ENCODE results near the gene CLEC5A.
"Not testable (repeated sequence)": the region's sequence is repeated elsewhere in the genome, so short reads cannot be mapped to it uniquely, and the experiment has no call there.

CLEC5A gene

GRCh38 chr7:141949021-141949420 is 2.2 kb upstream of the CLEC5A start:
- DNase-seq (ENCODE audit: low read depth): no peak

- no peak for DNase-seq (ENCODE audit: low read depth)
Observed at GRCh38 chr7:141945356-141945755, 1.4 kb downstream of the CLEC5A start.

GRCh38 chr7:141944811-141945210 is 2.0 kb downstream of the CLEC5A start:
- DNase-seq (ENCODE audit: low read depth): no peak

- no peak for DNase-seq (ENCODE audit: low read depth)
Observed at GRCh38 chr7:141943846-141944245, 2.9 kb downstream of the CLEC5A start.

GRCh38 chr7:141941075-141941474 is 5.7 kb downstream of the CLEC5A start:
- DNase-seq (ENCODE audit: low read depth): no peak

GRCh38 chr7:141930211-141930610 is 16.6 kb downstream of the CLEC5A start:
- no peak for DNase-seq (ENCODE audit: low read depth)

GRCh38 chr7:141928845-141929195 is 18.0 kb downstream of the CLEC5A start:
- DNase-seq (ENCODE audit: low read depth): no peak

GRCh38 chr7:141928146-141928844 is 18.5 kb downstream of the CLEC5A start:
- no peak for DNase-seq (ENCODE audit: low read depth)

- no peak for DNase-seq (ENCODE audit: low read depth)
Observed at GRCh38 chr7:141920281-141920680, 26.5 kb downstream of the CLEC5A start.

GRCh38 chr7:141916099-141916498 is 30.7 kb downstream of the CLEC5A start, which contains the start of gene OR9A4:
TSS of gene OR9A4 (plus strand) at chr7:141916399. CDS start at chr7:141918876, 2,477 bp downstream.
- DNase-seq (ENCODE audit: low read depth): no peak

- DNase-seq (ENCODE audit: low read depth): no peak
Observed at GRCh38 chr7:141915565-141915964, 31.2 kb downstream of the CLEC5A start.

GRCh38 chr7:141911391-141911790 is 35.4 kb downstream of the CLEC5A start:
- DNase-seq (ENCODE audit: low read depth): no peak

- DNase-seq (ENCODE audit: low read depth): no peak
Observed at GRCh38 chr7:141906285-141906684, 40.5 kb downstream of the CLEC5A start.

GRCh38 chr7:141899366-141899765 is 47.4 kb downstream of the CLEC5A start:
- not testable (repeated sequence) for DNase-seq (ENCODE audit: low read depth)

GRCh38 chr7:141891336-141891735 is 55.4 kb downstream of the CLEC5A start:
- DNase-seq (ENCODE audit: low read depth): no peak

GRCh38 chr7:141889321-141889720 is 57.5 kb downstream of the CLEC5A start:
- DNase-seq (ENCODE audit: low read depth): no peak

- DNase-seq (ENCODE audit: low read depth): no peak
Observed at GRCh38 chr7:141884539-141885225, 62.1 kb downstream of the CLEC5A start.

GRCh38 chr7:141880960-141881359 is 65.8 kb downstream of the CLEC5A start:
- DNase-seq (ENCODE audit: low read depth): no peak

- DNase-seq (ENCODE audit: low read depth): no peak
Observed at GRCh38 chr7:141877365-141877764, 69.4 kb downstream of the CLEC5A start.
